HEK293T (cell line): ENCODE data around the gene MRPL48.

Experiments used
- BHLHE40 ChIP-seq: fragments of 450-650 bp; IDR thresholded peaks from 2 replicates; pipeline ENCODE4 v1.6.1; 2016; ENCODE audit warnings: mild to moderate bottlenecking, moderate library complexity, borderline replicate concordance
- ELF4 ChIP-seq: fragments of 450-650 bp; IDR thresholded peaks from 2 replicates; pipeline ENCODE4 v1.6.1; 2017; ENCODE audit warnings: antibody characterized with exemption
- FOXM1 ChIP-seq: fragments of 450-650 bp; IDR thresholded peaks from 2 replicates; pipeline ENCODE4 v1.6.1; 2017; ENCODE audit warnings: mild to moderate bottlenecking, borderline replicate concordance
- SUZ12 ChIP-seq: fragments of 450-650 bp; IDR thresholded peaks from 2 replicates; pipeline ENCODE4 v1.6.1; 2016; ENCODE audit warnings: mild to moderate bottlenecking

DNA sequence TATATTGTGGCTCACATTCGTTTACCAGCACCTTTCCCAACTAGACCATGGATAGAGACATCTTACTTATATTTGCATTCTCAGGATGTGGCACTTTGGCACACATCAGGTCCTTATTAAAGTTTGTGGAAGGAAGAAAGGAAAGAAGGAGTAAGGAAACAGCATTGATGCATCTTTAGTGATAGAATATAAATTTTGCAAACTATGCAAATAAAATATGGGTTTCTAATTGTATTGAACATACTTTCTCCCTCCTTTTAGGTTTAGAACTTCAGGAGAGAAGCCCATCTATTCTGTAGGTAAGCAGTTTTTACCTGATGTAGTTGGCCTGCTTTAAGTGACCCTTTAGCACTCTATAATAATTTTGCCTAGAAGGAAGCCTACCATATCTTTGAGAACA lies 20.4 kb downstream of the MRPL48 start:
- TF ChIP-seq ELF4 (no peak), SUZ12 (no peak), BHLHE40 (no peak), FOXM1 (no peak)
